ENCODE measurements around the gene GANC. TPM values are rescaled to one million over a fixed set of nuclear protein-coding genes. Genes with fewer than 3 reads are reported as not detected.

GANC gene
- total RNA-seq, 2 donors from 2014 or later: 25.0 to 32.4 TPM

Other genes starting within 250 kb of the GANC start
- not detected for gene PLA2G4D, start 178.6 kb upstream of the GANC start, total RNA-seq
- gene PLA2G4F, start 116.6 kb upstream of the GANC start, total RNA-seq: not detected
- gene VPS39, start 64.9 kb upstream of the GANC start, total RNA-seq: 10 to 100 TPM; 55.2 to 90.7 TPM
- gene TMEM87A, start 232 bp downstream of the GANC start, total RNA-seq: 10 to 100 TPM; 35.9 to 45.2 TPM
- 1 to 10 TPM; 1.0 to 4.3 TPM for gene CAPN3, start 86.3 kb downstream of the GANC start, total RNA-seq
- 10 to 100 TPM; 58.5 to 62.8 TPM for gene ZNF106, start 217.9 kb downstream of the GANC start, total RNA-seq
- gene SNAP23, start 222.4 kb downstream of the GANC start, total RNA-seq: 10 to 100 TPM; 66.7 to 68.6 TPM